GM10266 (cell line): ENCODE results near the gene BUB1B.
"Not testable (repeated sequence)": the region's sequence is repeated elsewhere in the genome, so short reads cannot be mapped to it uniquely, and the experiment has no call there.

Experiments
- DNase-seq: peaks from one replicate; pipeline ENCODE4 v3.0.0; 2012; ENCODE audit errors: extremely low spot score
- CTCF ChIP-seq: IDR thresholded peaks from 2 replicates; pipeline ENCODE4 v1.5.1; 2012; ENCODE audit warnings: mild to moderate bottlenecking, low read depth; ENCODE audit not compliant: control insufficient read depth, insufficient read depth; ENCODE audit errors: missing control alignments

The BUB1B gene

GRCh38 chr15:40133544-40133943 is 27.3 kb upstream of the BUB1B start:
- no peak for DNase-seq
- no peak for TF ChIP-seq CTCF

- no peak for DNase-seq
- no peak for TF ChIP-seq CTCF
Measured at GRCh38 chr15:40134885-40135284, 26.0 kb upstream of the BUB1B start.

- not testable (repeated sequence) for DNase-seq
Measured at GRCh38 chr15:40135846-40136450, 24.9 kb upstream of the BUB1B start.

GRCh38 chr15:40136470-40137302 is 24.2 kb upstream of the BUB1B start:
- DNase-seq = no peak
- TF ChIP-seq CTCF = no peak

- TF ChIP-seq CTCF = no peak
Measured at GRCh38 chr15:40137303-40138200, 23.3 kb upstream of the BUB1B start.

GRCh38 chr15:40138201-40138570 is 22.7 kb upstream of the BUB1B start:
- not testable (repeated sequence) for DNase-seq

More at GRCh38 chr15:40137303-40138200, 23.3 kb upstream of the BUB1B start:
- no peak for DNase-seq

GRCh38 chr15:40142428-40142827 is 18.4 kb upstream of the BUB1B start:
- no peak for DNase-seq
- TF ChIP-seq CTCF = no peak

GRCh38 chr15:40146037-40146436 is 14.8 kb upstream of the BUB1B start:
- DNase-seq = no peak
- no peak for TF ChIP-seq CTCF
